ENCODE data around the gene SIGLEC11.

GRCh38 chr19:50000841-50001557 is 40.0 kb upstream of the SIGLEC11 start:
- TF ChIP-seq CTCF (IDR thresholded peaks at IDR 0.05) (no peak), POLR2A (IDR thresholded peaks at IDR 0.05) (no peak)

All from right lobe of liver (tissue), 4 donors.